Stimulated activated CD8-positive, alpha-beta memory T cell treated with anti-CD3 and anti-CD28 coated beads, Interleukin-7, amount 100 ng/mL, for 4 hours (primary cell): Measurements from ENCODE around the gene CTSD.

Source experiments
- DNase-seq, 2 donors: peaks; one replicate each; pipeline ENCODE4 v3.0.0-alpha.2; 2020; ENCODE audit warnings: low read depth in 2 of 2

Gene CTSD

DNA sequence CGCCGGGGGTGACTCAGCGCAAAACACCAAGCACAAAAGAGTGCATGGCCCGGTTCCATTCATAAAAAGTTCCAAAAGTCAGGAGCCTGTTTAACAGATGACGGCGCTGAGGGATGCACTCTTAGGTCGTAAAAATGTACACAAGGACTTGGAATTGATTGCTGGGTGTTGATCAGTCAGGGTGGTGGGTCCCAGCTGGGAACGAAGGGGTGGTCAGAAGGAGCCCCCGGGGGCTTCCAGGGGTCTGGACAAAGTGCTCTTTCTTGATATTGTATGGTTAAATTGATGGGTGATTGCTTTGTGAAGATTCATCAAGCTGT is 34.1 kb downstream of the CTSD start:
- no peak for DNase-seq

DNA sequence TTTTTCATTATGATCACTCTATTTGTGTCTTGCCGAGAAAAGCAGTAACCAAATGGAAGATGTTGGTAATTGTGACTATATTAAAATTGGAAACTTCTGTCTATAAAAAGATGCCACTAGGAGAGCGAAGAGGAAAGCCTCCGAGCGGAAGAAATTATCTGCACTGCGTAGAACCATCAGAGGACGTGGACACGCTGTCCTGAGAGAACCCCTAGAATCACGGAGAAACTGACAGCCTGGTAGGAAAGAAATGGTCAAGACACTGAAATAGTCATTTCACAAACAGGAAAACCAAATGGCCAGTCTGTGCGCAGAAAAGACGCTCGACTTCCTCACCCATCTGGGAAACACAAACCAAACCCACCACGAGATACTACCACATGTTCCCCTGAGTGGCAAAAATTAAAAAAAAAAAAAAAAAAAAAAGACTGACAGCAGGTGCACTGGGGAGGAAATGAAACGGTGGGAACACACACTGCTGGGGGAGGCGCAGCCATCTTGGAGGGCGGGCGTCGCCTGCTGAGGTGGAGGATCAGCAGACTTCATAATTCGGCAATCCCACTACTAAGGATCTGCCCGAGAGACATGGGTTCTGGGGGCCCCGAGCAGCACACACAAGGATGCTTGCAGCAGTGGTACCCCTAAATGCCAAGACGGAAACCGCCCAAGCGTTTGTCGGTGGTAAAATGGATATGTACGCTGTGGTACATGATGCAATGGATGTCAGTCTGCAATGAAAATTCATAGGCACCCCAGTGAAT is 34.6 kb downstream of the CTSD start:
- DNase-seq, result no peak

DNA sequence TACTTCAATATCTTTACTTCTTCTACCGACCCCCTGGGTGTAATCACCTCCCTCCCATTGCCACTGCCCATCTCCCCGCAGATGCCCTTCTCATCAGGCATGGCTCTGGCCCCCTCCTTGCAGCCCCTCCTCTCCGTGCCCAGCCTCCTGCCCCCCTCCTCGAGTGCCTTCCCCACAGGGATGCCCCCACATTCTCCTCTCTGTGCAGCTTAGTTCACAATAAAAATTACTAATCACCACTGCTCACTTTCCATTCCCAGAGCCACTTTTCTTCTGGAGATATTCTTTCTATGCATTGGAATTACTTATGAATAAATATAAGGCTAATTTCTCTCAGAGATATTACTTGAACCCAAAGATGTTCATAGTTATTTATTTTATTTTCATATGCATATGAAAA is 35.4 kb downstream of the CTSD start:
- DNase-seq, result no peak

DNA sequence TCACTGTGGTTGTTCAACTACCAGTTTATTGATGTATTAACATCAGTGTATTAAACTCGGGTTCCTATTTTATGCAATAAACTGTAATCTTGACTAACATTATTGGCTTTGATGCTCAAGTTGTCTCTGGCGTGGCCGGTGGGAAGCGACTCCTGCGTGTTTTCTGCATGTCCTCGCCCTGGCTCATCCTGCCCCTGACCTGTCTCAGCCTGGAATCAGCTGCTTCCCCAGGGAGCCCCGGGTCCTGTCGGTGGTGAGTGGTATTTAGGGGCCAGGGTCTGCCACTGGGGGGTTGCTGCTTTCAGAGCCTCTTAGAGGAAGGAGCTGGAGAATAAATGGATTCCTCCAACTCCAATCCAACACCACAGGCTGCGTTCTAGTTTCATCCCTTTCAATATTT is 35.9 kb downstream of the CTSD start:
- no peak for DNase-seq

DNA sequence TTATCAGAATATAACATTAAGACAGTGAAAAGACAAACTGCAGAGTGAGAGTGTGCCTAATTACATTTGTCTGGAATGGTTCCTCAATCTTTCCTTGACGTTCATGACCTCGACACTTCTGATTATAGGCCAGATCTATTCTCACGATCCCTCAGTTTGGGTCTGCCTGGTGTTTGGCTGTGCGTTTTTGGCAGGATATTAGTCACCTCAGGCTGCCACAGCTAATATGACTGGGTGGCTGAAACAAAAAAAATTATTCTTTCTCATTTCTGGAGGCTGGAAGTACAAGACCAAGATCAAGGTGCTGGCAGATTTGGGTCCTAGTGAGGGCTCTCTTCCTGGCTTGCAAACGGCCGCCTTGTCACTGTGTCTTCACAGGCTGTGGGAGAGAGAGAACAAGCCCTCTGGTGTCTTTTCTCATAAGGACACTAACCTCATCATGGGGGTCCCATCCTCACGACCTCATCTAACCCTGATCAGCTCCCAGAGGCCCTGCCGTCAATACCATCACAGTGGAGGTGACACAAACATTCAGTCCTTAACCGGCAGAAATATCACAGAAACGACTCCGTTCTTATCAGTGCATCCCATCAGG is 36.5 kb downstream of the CTSD start:
- no peak for DNase-seq

DNA sequence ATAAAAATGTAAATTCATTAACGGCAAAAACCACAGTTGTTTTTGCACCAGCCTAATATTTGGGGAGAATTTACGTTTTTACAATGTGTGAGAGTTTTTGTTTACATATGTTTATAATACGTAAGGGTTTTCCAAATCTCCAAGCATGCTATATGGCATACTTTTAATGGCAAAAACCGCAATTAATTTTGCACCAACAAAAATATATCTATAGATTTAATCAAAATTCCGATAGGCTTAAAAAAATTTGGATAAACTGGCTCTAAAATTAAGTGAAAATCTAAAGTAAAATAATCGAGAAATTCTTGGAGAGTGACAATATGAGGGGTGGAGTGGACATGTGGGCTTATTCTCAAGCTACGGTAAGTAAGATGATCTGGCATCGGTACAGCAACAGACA is 43.9 kb downstream of the CTSD start:
- DNase-seq, result no peak

DNA sequence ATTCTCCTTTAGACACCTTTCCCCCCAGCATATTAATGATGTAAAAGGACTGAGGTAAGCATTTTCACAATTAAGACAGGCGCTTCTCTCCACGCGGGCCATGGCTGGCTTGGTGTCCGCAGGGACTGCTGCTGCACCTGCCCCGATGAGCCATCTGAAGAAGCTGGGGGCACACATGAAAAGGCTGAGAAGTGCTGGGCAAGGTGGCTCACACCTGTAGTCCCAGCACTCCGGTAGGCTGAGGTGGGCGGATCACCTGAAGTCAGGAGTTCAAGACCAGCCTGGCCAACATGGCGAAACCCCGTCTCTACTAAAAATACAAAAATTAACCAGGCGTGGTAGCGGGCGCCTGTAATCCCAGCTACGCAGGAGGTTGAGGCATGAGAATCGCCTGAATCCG is 45.4 kb downstream of the CTSD start:
- DNase-seq, result no peak

DNA sequence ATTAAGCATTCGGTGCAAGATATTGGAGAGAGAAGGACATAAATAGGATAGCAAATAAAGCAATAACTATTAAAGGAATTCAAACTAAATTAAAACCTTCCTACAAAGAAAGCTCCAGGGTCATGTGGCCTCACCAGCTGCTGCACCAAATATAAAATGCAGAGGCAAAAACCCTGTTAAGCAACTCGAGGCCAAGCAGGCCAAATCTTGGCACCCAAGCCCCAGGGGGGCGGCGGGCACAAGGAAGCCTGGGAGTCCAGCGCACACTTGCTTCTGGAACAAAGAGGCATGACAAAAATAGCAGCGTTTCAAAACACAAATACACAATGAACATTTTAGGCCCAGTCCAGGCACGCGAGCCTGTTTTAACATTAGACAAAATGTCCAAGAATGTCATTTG is 46.0 kb downstream of the CTSD start:
- no peak for DNase-seq

DNA sequence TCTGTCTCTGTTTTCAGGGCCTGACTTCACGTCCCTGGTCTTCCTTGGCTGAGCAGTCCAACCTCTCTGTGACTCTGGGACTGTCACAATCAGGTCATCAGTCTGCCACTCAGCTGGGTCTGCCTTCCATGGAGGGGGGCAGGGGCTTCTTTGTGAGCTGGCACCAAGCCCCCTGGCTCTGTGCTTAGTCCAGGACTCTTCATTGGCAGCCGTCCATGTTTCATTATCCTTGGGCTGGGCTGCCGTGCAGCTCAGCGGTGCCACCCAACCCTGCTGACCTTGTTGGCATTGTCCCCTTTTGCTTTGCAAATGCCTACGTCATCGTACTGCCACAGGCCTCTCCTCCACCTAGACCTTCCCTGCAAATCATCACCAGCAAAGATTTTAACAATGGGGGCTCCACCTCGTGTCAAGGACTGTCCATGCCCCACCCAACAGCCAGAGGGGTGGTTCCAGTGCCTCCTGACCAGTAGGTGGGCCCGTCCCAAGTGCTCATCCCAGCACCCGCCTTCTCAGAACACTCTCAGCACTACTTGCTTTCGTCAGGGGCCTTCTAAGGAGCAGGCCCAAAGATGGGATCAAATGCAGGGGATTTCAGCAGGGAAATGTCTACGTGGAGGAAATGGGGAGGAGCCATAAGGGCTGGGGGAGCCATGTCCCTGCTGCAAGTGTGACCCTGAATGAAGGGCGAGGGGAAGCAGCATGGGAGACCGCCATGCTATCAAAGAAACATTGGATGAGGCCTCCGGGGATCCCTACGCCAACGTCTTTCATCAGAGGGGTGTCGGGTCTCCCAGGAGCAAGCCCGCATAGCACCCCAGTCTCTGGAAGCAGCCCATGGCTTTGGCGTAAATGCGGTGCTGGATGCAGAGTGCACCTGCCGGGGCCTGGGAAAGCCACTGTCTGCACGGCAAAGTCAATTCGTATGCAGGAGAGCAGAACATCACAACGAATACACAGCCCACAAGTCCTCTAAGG is 48.5 kb downstream of the CTSD start:
- no peak for DNase-seq

DNA sequence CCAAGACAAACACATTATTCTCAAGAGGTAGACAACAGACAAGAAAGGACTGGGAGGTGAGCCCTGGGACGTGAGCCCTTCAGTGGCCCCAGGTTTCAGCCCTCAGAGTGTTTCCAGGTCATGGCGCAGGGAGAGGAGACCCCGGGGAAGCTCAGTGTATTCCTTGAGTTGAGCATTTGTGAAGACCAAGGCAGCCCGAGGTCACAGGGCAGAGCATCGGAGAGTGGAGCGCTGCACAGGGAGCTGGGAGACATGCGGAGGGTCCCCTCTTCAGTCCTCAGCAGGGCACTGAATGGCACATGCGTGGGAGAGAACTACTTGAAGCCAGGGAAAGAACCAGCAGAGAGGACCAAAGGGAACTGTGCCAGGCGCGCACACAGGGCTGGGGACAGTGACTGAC is 55.0 kb downstream of the CTSD start:
- no peak for DNase-seq

DNA sequence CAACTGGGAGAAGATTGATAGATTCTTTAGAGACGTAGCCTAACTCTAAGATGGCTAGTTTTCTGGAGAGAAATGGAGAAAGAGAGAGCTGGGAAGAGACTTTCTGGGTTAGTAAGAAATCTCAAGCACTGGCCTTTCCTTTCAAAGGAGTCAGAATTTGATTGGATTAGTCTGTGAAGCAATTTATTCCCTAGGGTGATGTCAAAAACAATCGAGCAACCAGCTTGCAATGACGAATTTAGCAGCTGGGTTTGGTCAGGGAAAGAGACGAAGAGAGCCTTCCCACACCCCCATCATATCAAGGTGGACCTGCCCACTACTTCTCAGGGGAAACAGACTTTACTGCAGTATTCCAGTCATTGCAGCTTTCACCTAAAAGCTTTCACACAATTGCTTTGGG is 56.0 kb downstream of the CTSD start:
- DNase-seq, result no peak

DNA sequence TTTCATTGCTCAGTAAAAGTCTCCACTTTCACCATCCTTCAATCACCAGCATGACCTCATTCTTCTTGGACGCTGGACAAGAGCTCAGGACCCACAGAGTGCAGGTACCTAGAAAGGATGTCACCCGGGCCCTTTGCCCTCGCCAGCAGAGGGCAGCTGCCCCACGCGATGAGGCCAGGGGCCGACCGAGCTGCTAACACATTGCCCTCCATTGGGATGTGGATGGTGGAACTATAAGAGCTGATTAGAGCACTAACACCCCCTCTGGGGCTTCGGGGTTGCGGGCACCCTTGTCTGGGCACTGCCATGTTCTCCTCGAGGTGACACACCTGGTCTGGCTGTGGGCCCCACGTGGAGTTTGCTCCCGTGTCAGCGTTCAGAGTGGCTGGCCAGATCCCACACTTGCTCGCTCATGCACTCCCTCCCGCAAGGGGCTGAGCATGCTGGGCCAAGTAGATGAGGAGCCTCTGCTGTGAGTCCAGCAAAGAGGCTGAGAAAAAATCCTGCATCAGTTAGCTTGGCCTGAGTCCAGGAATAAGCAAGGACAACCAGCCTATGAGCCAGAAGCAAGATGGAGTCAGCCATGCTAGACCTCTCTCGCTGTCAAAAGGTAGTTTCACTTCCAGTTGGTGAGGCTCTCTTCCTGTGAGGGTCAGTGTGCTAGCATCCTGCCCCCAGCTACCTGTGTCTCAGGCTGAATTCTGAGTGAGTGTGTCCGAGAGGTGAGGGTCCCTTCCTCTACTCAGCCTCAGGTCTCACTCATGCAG is 56.9 kb downstream of the CTSD start:
- no peak for DNase-seq

DNA sequence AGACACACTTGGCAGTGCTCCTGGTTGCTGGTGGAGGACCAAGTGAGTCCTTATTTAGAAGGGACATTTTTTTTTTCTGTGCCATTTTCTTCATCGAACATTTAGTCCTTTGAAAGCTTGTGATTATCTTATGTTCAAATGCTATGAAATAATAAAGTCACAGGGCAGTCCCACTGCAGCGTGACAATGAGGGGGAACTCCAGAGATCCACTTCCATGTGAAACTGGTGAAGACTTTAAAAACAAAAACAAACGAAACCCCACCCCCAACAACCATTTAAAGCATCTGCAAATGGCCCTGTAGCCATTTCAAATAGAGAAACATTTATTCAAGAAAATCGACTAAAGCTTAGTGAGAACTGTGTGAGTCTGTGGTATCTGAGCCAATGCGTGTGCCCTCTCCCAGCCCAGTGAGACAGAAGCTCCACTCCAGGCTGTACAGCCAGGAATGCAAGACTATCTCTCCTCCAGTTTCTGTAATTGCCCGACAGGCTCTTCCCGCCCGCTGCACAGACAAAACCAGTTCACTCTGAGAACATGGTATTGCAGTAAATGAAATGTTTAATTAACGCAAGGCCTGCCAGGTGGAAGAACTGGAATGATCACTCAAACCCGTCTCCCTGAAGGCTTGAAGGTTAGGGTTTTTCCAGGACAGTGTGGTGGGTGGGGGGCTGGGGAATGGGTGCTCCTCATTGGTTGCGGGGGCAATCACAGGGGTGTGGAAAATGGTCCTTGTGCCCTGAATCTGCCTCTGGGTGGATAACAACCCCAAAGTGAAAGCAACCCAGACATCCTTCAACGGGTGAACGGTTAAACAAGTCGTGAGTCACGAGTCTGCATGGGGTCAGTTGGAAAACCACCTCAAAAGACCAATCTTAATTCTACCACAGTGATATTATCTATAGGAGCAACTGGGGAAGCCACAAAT is 58.3 kb downstream of the CTSD start:
- no peak for DNase-seq

DNA sequence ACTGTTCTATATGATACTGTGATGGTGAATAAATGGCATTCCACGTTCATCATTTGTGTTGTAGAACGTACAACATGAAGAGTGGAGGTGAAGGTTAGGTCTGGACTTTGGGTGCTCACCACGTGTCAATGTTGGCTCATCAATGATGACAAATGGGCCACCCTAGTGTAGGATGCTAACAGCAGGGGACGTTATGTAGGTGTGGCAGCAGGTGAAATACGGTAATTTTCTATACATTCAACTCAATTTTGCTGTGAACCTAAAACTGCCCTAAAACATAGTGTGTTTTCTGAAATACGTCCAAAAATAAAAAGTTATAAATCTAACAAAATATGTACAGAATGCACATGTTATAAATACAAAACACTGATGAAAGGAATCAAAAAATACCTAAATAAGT is 60.6 kb downstream of the CTSD start:
- no peak for DNase-seq
